ENCODE data around the gene ADGRD2. TPM values are rescaled to one million over a fixed set of nuclear protein-coding genes. Genes with fewer than 3 reads are reported as not detected.

Gene ADGRD2
- total and polyA plus RNA-seq, 2 of the 13 experiments (the other 11 are each of a cell fraction or from before 2014, with no cell fraction given): not detected

GRCh38 chr9:124510650-124511425 is 60.6 kb downstream of the ADGRD2 start (continued):
- TF ChIP-seq, protein P1, sequence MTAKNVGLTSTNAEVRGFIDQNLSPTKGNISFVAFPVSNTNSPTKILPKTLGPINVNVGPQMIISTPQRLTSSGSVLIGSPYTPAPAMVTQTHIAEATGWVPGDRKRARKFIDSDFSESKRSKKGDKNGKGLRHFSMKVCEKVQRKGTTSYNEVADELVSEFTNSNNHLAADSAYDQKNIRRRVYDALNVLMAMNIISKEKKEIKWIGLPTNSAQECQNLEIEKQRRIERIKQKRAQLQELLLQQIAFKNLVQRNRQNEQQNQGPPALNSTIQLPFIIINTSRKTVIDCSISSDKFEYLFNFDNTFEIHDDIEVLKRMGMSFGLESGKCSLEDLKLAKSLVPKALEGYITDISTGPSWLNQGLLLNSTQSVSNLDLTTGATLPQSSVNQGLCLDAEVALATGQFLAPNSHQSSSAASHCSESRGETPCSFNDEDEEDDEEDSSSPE (CRISPR knock-in tag; IDR thresholded peaks at IDR 0.05): no peak
- no peak for TF ChIP-seq ZNF652 (CRISPR knock-in tag; IDR thresholded peaks at IDR 0.05; ENCODE audit: borderline replicate concordance, low read depth)

DNA sequence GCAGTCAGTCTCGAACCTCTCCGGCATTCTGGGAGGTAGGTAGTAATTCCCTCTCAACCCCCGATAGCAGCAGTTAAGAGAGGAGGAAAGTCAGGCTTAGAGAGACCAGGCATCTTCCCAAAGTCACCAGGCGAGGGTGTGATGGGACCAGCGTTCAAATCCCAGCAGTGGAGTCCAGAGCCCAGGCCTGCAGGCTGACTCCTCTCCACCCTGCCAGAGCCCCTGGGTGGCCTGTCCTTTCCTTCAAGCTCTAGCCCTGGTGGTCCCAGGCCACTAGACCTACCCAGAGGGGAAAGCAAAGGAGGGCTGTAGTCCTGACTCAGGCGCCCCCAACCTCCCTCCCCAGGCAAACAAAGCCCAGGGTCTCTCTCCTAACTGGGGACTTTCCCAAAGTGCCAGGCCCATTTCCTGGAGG is 61.2 kb downstream of the ADGRD2 start:
- ATAC-seq (peak; percentile 32), DNase-seq (ENCODE audit: low spot score) (peak; percentile 52)
- 48% methylated on average over 5 of the region's 6 CpGs for WGBS (ENCODE audit: low lambda C conversion rate)
- TF ChIP-seq GATAD1 (CRISPR knock-in tag; IDR thresholded peaks at IDR 0.05) (no peak), ZNF382 (CRISPR knock-in tag; IDR thresholded peaks at IDR 0.05; ENCODE audit: borderline replicate concordance) (no peak), HIVEP1 (CRISPR knock-in tag; IDR thresholded peaks at IDR 0.05) (no peak), ZNF614 (CRISPR knock-in tag; IDR thresholded peaks at IDR 0.05; ENCODE audit: borderline replicate concordance) (no peak), ZNF629 (CRISPR knock-in tag; conservative IDR thresholded peaks at IDR 0.05) (no peak), IKZF1 (IDR thresholded peaks at IDR 0.05) (no peak), ZNF607 (CRISPR knock-in tag; IDR thresholded peaks at IDR 0.05; ENCODE audit: borderline replicate concordance) (no peak), RELA (CRISPR knock-in tag; IDR thresholded peaks at IDR 0.05) (peak; percentile 55; the same call in 1 of the 2 replicates), ZMAT3 (CRISPR knock-in tag; conservative IDR thresholded peaks at IDR 0.05) (no peak), REL (CRISPR knock-in tag; conservative IDR thresholded peaks at IDR 0.05) (no peak), ZNF124 (CRISPR knock-in tag; IDR thresholded peaks at IDR 0.05) (0 out of 2 replicates have a peak, but pooled peaks have one; percentile 39), ZNF747 (CRISPR knock-in tag; IDR thresholded peaks at IDR 0.05; ENCODE audit: borderline replicate concordance) (0 out of 2 replicates have a peak, but pooled peaks have one; percentile 40), ZNF547 (CRISPR knock-in tag; IDR thresholded peaks at IDR 0.05) (0 out of 2 replicates have a peak, but pooled peaks have one; percentile 60), ZNF292 (CRISPR knock-in tag; IDR thresholded peaks at IDR 0.05; ENCODE audit: borderline replicate concordance, low read depth) (no peak), CC2D1A (CRISPR knock-in tag; IDR thresholded peaks at IDR 0.05) (no peak), STAG1 (CRISPR knock-in tag; IDR thresholded peaks at IDR 0.05) (peak; percentile 55), KLF11 (CRISPR knock-in tag; IDR thresholded peaks at IDR 0.05) (0 out of 2 replicates have a peak, but pooled peaks have one; percentile 19), ZNF567 (CRISPR knock-in tag; IDR thresholded peaks at IDR 0.05; ENCODE audit: borderline replicate concordance) (0 out of 2 replicates have a peak, but pooled peaks have one; percentile 5), SNAPC2 (CRISPR knock-in tag; IDR thresholded peaks at IDR 0.05) (no peak), HNRNPLL (IDR thresholded peaks at IDR 0.05; ENCODE audit: low read depth, low read length, poor library complexity, severe bottlenecking) (no peak), EED (CRISPR knock-in tag; IDR thresholded peaks at IDR 0.05) (0 out of 2 replicates have a peak, but pooled peaks have one; percentile 30)

More for the DNA sequence above, 61.2 kb downstream of the ADGRD2 start:
- H3K27ac ChIP-seq (ENCODE audit: extremely low read length, insufficient read depth, low read length): peak overlapping the region; percentile 85
- peak overlapping the region in 1 of 3 experiments; percentile 51; a peak in 2 of 6 replicates for H3K4me3 ChIP-seq (replicated peaks in 1 of 3; ENCODE audit: insufficient read depth in 1 of 3, low read depth in 2 of 3, low read length in 3 of 3)
- peaks cover 62% of the 10 kb centered on the region for H3K4me1 ChIP-seq (ENCODE audit: insufficient read depth, low read length)
- H3K36me3 ChIP-seq (replicated peaks in 1 of 2; ENCODE audit: control insufficient read depth in 1 of 2, insufficient read depth in 2 of 2, low read length in 2 of 2): no peaks in the 10 kb centered on the region
- H3K79me2 ChIP-seq (ENCODE audit: insufficient read depth, low read length): peaks cover 7% of the 10 kb centered on the region
- FAIRE-seq: peak; percentile 71
- no peak overlapping the region for H2AFZ ChIP-seq (ENCODE audit: low read length)
- H3K9me3 ChIP-seq (ENCODE audit: low read length): no peaks in the 10 kb centered on the region
- intact Hi-C loops (cut with micrococcal nuclease; ENCODE audit: unreplicated experiment): no loop called here
- no TSS peak for BruUV-seq (replicated peaks)
- H3K4me2 ChIP-seq (ENCODE audit: low read depth, low read length): peak overlapping the region; percentile 54
- in situ Hi-C loops (cut with HindIII; ENCODE audit: extremely low pct_ligation_motif_present, low pct_unique_long_range_greater_than_20kb): no loop called here
- H3K27me3 ChIP-seq (ENCODE audit: control insufficient read depth in 1 of 2, insufficient read depth in 2 of 2, low read length in 2 of 2): no peaks in the 10 kb centered on the region
- peak overlapping the region; percentile 70 for H3K9ac ChIP-seq (ENCODE audit: insufficient read depth, low read depth, low read length)
- no peaks in the 10 kb centered on the region for H4K20me1 ChIP-seq (ENCODE audit: insufficient read depth, low read length)
- ChIA-PET POLR2A (interaction anchor here (0.8 to 2.7 kb wide), 7 partner anchors 8 to 252 kb away, joined by 3 to 21 read pairs (median 6); no protein-coding TSS in a partner anchor), CTCF (ENCODE audit: low intra/inter-chr PET ratio, low total read pairs) (interaction anchor here (2.0 kb wide), 1 partner anchor 26 kb away, joined by 7 read pairs; no protein-coding TSS in a partner anchor)

Measured in HepG2 (cell line).